VCaP (cell line): ENCODE data around the gene ANKRD36B.
"Not testable (repeated sequence)": the region's sequence is repeated elsewhere in the genome, so short reads cannot be mapped to it uniquely, and the experiment has no call there.

ENCODE experiments used
- H3K27ac ChIP-seq: fragments of 450-650 bp; 2 replicates; pipeline ENCODE4 v1.5.1; 2017
- TF ChIP-seq, protein P1 (sequence below): fragments of 450-650 bp; conservative IDR thresholded peaks from 2 replicates; pipeline ENCODE4 v1.5.1; 2017; ENCODE audit warnings: mild to moderate bottlenecking, moderate library complexity

Gene ANKRD36B

DNA sequence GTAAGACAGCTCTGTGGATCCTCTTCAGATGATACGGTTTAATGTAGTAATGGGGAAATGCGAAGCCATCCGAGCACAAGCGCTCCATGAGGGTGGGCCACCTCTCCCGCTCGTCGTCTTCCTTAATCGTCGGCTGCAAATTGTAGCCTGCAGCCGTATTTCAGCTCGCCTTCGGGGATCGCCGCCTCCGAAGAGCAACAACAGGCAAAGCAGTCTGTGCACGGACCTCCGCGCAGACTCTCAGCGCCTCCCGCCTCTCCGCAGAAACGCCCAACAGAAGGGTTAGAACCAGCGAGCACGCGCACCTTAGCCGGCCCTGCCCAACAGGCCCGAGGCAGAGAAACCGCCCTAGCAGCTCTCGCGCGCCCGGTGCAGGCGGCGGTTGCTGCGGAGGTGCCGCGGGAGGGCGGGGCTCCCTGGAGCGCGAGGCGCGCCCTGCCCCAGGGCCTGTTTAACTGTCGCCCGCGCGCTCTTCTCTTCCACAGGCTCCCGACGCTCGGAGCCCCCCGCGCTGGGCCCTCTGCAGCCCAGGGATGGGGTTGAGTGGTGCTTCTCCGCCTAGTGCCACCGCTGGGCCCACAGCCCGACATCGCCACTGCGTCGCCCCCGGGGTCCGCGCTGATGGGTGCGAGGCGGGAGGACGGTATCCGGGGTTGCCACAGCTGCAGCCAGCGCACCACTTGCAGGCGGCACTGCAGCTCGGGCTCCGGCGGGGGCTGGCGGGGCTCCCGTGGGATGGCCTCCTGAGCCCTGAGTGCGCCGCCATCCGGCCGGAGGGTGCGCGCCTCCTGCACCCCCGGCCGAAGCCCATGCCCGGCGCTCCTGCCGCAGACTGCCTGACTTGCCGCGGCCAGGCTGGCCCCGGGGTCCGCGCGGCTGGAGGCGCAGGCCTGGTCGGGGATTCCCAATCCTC lies at the start of gene ANKRD36B:
ANKRD36B (minus strand) TSS at position 280 of the 913 bp plus-strand sequence; CDS start at position 88, 192 bp downstream.
- H3K27ac ChIP-seq = peak within 1 kb of the TSS; percentile 74

DNA sequence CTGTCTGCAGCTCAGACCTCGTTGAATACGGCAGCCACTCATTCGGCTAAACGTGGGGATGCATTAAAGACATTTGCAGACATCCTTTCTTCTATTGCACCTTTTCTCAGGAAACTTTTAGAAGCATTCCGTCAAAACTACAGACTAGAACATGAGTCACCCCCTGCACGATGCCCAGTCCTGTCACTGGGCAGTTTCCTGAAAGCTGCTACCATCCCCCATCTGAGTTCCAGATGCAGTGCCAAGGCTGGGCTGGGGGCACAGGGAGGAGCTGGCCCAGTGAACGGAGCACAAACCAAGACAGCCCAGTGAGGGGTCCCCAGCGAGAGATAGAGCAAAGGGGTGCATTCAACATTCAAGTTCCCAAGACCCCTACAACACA lies 36.4 kb upstream of the ANKRD36B start:
- not testable (repeated sequence) for H3K27ac ChIP-seq

DNA sequence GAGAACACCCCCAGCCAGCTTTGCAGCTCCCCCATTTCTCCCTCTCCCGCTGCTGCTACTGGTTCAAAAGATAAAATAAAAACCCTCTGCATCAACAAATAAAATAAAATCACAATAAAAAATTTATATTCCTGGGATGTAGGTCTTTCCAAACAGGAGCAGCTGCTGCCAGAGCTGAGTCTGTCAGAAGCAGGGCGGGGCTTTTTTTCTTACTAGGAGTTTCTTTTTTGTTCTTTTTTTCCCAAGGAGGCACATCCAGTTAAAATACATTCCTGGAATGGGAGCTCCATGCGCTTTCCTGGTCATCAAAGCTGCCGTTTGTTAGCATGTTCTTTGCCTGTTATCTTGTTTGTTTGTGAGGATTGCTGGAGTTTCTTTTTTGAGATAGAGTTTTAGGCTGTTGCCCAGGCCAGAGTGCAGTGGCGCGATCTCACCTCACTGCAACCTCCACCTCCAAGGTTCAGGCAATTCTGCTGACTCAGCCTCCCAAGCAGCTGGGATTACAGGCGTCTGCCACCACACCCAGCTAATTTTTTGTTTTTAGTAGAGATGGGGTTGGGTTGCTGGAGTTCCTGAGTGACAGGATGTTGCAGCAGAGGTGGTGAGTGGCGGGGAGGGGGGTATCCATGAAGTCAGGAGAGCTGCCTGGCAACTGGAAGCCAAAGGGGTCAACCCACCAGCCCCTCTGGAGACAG lies 35.8 kb upstream of the ANKRD36B start:
- not testable (repeated sequence) for H3K27ac ChIP-seq

DNA sequence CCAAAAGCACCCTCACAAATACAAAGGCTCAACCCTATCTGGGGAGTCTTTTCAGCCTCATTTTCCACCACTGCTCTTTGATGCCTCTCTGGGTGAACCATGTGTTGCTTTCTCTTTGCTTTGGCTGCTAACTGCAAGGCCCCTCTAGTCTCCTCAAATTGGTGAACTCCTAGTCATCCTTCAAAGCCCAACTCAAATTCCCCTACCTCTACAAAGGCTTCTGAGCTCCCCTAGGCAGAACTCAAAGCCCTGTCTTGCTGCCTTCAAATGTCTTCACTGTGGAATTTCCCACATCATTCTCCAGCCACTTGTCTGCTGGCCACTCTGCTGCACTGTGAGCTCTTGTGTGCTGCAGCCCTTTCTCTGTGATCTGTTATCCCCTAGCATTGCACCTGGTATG lies 33.3 kb upstream of the ANKRD36B start:
- H3K27ac ChIP-seq = not testable (repeated sequence)

DNA sequence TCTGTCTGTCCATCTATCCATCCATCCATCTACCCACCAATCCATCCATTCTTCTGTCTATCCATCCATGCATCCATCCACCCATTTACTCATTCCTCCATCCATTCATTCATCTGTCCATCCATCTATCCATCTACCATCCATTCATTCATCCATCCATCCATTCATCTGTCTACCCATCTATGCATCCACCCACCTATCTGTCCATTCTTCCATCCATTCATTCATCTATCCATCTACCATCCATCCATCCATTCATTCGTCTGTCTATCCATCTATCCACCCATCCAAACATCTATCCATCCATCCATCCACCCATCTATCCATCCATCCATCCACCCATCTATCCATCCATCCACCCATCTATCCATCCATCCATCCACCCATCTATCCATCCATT lies 30.8 kb upstream of the ANKRD36B start:
- H3K27ac ChIP-seq = not testable (repeated sequence)

DNA sequence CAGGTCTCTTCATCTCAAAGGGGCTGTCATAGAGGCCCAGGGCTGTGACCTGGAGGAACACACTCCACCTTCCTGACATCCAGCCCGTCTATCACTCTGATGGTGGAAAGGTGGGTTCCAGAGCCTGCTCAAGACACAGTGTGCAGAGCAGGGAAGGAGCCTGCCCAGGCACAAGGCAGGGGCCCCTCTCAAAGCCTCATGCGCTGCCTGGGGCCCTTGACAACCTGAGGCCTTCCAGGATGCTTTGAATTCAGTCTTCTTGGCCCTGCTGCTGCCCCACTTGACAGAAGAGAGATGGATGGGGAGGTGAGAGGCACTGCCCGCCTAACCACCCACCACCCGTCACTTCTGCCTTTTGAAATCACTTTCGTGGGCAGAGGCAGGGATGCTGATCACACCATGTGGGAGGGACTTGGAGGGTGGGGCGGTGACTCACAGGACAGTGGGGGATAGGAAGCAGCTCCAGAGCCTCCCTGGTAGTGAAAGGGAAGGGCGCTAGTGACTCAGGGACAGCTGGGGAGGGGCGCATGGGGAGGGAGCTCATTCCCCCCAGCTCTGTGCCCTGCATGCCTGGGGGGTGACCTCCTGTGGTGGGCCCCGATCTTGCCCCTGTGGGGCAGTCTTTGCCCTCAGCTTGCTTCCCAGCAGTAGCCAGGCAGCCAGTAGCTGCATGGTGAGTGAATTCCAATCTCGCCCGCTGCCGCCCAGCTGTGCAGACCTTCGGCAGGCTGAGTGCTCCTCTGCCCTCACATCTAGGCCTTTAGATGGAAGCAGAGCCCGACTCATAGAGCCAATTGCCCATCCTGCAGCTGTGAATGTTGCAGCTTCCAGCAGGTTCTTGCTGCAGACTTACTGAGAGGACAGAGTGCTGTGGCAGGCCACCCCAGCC lies 29.5 kb upstream of the ANKRD36B start:
- H3K27ac ChIP-seq = not testable (repeated sequence)

DNA sequence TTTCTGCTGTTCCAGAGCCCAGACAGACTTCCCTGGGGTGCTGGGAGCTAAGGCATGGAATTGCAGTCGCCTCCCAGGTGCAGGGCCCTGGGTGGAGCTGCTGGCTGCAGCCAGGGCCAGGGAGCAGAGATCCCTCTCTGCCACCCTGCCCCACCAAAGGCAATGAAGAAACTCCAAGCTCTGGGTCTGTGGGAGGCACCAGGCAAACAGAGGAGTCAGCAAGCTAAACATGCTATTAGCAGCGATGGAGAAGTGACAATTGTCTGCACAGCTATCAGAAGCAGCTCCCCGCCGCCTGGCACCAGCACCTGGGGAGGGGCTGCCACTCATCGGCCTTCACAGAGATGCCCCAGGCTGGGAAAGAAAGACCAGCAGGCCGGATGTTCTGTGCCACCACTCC lies 28.2 kb upstream of the ANKRD36B start:
- TF ChIP-seq, protein P1, sequence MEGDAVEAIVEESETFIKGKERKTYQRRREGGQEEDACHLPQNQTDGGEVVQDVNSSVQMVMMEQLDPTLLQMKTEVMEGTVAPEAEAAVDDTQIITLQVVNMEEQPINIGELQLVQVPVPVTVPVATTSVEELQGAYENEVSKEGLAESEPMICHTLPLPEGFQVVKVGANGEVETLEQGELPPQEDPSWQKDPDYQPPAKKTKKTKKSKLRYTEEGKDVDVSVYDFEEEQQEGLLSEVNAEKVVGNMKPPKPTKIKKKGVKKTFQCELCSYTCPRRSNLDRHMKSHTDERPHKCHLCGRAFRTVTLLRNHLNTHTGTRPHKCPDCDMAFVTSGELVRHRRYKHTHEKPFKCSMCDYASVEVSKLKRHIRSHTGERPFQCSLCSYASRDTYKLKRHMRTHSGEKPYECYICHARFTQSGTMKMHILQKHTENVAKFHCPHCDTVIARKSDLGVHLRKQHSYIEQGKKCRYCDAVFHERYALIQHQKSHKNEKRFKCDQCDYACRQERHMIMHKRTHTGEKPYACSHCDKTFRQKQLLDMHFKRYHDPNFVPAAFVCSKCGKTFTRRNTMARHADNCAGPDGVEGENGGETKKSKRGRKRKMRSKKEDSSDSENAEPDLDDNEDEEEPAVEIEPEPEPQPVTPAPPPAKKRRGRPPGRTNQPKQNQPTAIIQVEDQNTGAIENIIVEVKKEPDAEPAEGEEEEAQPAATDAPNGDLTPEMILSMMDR = no peak

DNA sequence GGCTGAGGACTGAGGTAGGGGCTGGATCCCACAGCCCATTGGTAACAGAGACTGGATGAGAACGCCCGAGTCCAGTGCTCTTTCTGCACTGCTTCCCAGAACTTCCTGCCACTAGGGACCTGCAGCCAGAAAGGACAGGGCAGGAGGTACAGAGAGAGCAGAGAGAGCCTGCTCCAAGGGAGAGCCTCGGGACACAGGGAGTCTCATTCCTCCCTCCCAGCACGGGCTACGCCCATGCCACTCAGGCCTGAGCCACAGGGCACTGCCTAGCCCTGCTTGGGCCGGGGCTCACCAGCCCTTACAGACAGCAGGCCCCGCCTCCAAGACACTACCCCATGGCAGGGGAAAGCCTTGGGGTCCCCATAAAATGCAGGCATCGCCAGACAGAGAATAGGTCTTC lies 26.1 kb upstream of the ANKRD36B start:
- not testable (repeated sequence) for H3K27ac ChIP-seq

More for the DNA sequence above, 28.2 kb upstream of the ANKRD36B start:
- H3K27ac ChIP-seq = no peak overlapping the region

DNA sequence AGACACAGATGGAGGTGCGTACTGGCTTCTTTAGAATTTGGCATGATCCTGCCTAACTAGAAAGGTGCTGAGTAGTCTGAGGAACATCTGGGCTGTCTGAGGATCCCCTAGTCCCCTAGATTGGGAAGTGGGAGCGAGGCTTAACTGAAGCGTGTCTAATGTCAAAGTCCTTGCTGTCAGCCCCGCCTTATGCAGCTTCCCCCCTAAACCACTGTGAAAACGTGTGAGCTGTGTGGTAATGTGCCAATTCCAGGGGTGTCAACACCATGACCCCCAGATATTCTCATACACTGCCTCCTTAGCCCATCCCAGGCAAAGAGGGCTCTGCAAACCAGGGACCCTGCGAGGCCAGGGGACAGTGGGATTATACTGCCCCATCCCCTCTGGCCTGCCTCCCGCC lies 22.2 kb upstream of the ANKRD36B start:
- not testable (repeated sequence) for H3K27ac ChIP-seq

DNA sequence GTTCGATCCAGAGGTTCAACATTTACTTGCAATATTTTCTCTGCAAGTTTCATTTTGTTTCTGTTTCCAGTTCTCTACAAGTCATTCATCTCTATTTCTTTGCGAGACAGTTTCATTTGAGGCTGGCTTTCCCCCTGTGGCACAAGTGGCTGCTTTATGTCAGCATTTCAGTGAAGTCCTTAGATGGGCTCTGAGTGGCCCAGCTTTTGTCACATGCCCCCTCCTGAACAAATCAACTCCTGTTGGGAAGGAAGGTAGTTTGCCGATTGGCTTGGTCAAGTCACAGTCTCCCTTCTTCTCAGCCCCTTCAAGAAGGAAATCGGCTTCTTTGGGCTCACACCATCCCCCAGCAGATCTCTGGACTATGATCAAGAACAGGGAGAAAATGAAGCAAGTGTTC lies 19.1 kb upstream of the ANKRD36B start:
- H3K27ac ChIP-seq = not testable (repeated sequence)

DNA sequence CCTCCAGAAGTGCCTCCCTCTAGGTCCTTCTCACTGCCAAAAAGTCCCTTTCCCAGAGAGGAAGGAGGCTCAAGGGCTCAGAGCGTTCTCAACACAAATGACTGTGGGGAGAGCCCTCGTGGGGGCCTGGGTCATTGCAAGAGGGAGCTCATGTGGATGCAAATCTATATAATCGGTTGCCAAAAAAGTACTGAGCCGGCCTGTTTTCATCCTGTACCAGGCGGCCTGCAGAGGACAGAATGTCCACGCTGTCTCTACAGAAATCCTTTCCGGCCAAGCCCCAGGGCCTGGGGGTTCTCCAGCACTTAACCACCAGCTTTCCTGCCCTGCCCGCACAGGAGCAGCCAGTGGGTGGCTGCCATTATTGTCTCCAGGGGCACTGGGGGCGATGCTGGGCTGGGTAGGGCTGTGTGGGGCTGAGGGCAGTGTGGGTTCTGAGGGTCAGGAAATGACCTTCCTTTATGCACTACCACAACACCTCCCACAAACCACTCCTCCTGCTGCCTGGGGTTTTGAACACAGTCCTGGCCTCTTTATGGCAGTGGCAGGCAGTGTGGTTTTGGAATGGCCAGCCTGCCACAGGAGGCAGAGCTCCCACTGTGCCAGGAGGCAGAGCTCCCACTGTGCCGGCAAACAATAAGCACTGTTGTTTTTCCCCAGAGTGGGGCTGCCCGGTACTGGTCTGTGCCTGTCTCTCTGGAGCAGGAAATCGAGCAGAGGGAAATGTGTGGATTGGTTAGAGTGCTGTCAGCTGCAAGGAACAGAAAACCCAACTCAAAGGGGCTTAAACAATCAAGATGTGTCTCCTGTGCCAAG lies 16.1 kb upstream of the ANKRD36B start:
- not testable (repeated sequence) for H3K27ac ChIP-seq

DNA sequence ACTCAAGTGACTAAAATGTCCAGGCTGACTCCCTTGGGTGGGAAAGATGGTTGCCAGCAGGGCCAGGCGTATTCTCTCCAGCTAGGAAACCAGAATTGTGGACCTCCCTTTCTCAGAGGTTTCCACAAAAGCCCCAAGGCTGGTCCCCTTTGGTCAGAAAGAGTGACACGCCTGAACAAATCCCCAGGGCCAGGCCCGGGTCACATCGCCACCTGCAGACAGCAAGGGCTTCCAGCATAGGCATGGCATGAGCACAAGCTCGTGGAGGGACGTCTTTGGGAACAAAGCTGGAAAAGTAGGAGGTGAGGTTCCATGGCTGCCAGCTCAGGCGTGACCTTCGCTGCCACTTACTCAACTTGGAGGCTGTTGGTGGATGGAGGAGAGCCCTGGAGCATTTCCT lies 15.4 kb upstream of the ANKRD36B start:
- not testable (repeated sequence) for H3K27ac ChIP-seq

DNA sequence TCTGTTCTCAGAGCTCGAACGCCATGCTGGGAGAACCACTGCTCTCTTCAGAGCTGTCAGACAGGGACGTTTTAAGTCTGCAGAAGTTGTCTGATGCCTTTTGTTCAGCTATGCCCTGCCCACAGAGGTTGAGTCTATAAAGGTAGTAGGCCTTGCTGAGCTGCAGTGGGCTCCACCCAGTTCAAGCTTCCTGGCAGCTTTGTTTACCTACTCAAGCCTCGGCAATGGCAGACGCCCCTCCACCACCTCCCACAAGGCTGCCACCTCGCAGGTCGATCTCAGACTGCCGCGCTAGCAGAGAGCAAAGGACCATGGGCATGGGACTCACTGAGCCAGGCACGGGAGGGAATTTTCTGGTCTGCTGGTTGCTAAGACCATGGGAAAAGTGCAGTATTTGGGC lies 11.9 kb upstream of the ANKRD36B start:
- H3K27ac ChIP-seq = not testable (repeated sequence)

DNA sequence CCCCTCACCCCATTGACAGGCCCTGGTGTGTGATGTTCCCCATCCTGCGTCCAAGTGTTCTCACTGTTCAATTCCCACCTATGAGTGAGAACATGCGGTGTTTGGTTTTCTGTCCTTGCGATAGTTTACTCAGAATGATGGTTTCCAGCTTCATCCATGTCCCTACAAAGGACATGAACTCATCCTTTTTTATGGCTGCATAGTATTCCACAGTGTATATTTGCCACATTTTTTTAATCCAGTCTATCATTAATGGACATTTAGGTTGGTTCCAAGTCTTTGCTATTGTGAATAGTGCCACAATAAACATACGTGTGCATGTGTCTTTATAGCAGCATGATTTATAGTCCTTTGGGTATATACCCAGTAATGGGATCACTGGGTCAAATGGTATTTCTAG lies 6.5 kb upstream of the ANKRD36B start:
- not testable (repeated sequence) for H3K27ac ChIP-seq

DNA sequence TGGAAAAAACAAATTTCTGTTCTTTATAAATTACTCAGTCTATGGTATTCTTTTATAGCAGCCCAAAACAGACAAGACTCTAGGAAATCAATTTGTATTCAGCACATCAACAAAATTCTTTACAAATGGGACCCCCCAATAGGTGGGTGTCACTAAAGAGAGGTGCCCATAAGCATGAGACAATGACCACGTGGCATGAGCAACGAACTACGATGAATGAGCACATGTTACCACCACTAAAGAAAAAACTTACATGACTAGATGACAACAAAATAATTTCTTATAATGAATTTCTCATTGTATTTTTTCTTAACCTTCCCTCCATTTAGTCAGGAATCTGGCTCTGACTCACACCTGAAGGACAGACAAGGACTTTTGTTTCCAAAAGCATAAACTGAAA lies 3.8 kb upstream of the ANKRD36B start:
- not testable (repeated sequence) for H3K27ac ChIP-seq
